Right lobe of liver (tissue), 4 donors: ENCODE measurements around the gene HYKK.

Source experiments
- CTCF ChIP-seq, 4 donors: fragments of 200-600 bp in 3 of 4; fragments of 450-650 bp in 1 of 4; IDR thresholded peaks; one replicate each; pipeline versions ENCODE4 v1.5.1 to v1.8.0; 2016 to 2022; ENCODE audit warnings: antibody characterized with exemption in 4 of 4, mild to moderate bottlenecking in 2 of 4
- POLR2A ChIP-seq: fragments of 450-650 bp; IDR thresholded peaks from one replicate; pipeline ENCODE4 v1.6.1; 2017; ENCODE audit warnings: antibody characterized with exemption, mild to moderate bottlenecking
- donor health status: DM: no; HTN: no; CAD: no.
- donor health status: DM: no; HTN: no; CAD: no.
- donor health status: DM: no; HTN: yes; CAD: no.

- TF ChIP-seq CTCF (IDR thresholded peaks at IDR 0.05) (no peak), POLR2A (no peak)
These were observed 34.3 kb downstream of the HYKK start for GRCh38 chr15:78541744-78542034.
